ENCODE results near the gene BCL2L12.

- TF ChIP-seq, protein P1, sequence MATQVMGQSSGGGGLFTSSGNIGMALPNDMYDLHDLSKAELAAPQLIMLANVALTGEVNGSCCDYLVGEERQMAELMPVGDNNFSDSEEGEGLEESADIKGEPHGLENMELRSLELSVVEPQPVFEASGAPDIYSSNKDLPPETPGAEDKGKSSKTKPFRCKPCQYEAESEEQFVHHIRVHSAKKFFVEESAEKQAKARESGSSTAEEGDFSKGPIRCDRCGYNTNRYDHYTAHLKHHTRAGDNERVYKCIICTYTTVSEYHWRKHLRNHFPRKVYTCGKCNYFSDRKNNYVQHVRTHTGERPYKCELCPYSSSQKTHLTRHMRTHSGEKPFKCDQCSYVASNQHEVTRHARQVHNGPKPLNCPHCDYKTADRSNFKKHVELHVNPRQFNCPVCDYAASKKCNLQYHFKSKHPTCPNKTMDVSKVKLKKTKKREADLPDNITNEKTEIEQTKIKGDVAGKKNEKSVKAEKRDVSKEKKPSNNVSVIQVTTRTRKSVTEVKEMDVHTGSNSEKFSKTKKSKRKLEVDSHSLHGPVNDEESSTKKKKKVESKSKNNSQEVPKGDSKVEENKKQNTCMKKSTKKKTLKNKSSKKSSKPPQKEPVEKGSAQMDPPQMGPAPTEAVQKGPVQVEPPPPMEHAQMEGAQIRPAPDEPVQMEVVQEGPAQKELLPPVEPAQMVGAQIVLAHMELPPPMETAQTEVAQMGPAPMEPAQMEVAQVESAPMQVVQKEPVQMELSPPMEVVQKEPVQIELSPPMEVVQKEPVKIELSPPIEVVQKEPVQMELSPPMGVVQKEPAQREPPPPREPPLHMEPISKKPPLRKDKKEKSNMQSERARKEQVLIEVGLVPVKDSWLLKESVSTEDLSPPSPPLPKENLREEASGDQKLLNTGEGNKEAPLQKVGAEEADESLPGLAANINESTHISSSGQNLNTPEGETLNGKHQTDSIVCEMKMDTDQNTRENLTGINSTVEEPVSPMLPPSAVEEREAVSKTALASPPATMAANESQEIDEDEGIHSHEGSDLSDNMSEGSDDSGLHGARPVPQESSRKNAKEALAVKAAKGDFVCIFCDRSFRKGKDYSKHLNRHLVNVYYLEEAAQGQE (IDR thresholded peaks at IDR 0.05; ENCODE audit: insufficient read depth in 1 of 2, low read depth in 2 of 2, low read length in 2 of 2), result no peak
- TF ChIP-seq POLR2AphosphoS5 (IDR thresholded peaks at IDR 0.05; ENCODE audit: low read depth, low read length) (no peak), TAF1 (IDR thresholded peaks at IDR 0.05; ENCODE audit: borderline replicate concordance, insufficient read depth, low read length) (no peak; the same call in 1 of the 2 replicates), SIN3A (IDR thresholded peaks at IDR 0.05; ENCODE audit: borderline replicate concordance, insufficient read depth, low read length) (no peak), FOXP2 (optimal IDR thresholded peaks at IDR 0.05; ENCODE audit: borderline replicate concordance, extremely low read depth, extremely low read length, insufficient read depth) (no peak)
Measured at GRCh38 chr19:49639401-49640112, 26.2 kb upstream of the BCL2L12 start.

Data from PFSK-1 (cell line).